ENCODE measurements around the gene S100A10.

DNA sequence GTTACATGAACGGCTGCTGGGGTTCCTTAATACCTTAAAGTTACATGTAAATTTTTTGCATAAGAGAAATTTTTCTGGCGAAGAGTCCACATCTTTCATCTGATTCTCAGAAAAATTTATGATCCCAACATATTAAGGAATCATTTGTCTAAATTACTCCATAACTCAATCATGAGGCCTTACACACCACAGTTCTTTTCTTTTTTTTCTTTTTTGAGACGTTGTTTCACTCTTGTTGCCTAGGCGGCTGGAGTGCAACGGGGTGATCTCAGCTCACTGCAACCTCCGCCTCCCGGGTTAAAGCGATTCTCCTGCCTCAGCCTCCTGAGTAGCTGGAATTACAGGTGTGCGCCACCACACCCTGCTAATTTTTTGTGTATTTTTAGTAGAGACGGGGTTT lies 45.2 kb upstream of the S100A10 start:
- TF ChIP-seq ZNF274 (IDR thresholded peaks at IDR 0.05; ENCODE audit: low read depth, low read length) = no peak
- no peak for TF ChIP-seq SUZ12 (IDR thresholded peaks at IDR 0.05; ENCODE audit: extremely low read depth, insufficient read depth, insufficient read length)

Data from NT2/D1 (cell line).